SKM-1 treated with dmso at 0.1 percent for 144 hours (cell line): Measurements from ENCODE around the gene C14orf132.

ENCODE experiments used
- DNase-seq: peaks from one replicate; lab custom pipeline; 2025; ENCODE audit not compliant: unreplicated experiment; lab: John Stamatoyannopoulos, UW

Gene C14orf132

GRCh38 chr14:96114002-96114401, 74.8 kb downstream of the C14orf132 start:
- DNase-seq = no peak

- no peak for DNase-seq
Measured at GRCh38 chr14:96117101-96117897, 78.1 kb downstream of the C14orf132 start.

GRCh38 chr14:96117960-96118359, 78.8 kb downstream of the C14orf132 start:
- no peak for DNase-seq

- no peak for DNase-seq
Measured at GRCh38 chr14:96118391-96118790, 79.2 kb downstream of the C14orf132 start.

- DNase-seq = no peak
Measured at GRCh38 chr14:96119947-96120346, 80.8 kb downstream of the C14orf132 start.

- DNase-seq = no peak
Measured at GRCh38 chr14:96120392-96120791, 81.2 kb downstream of the C14orf132 start.

- DNase-seq = no peak
Measured at GRCh38 chr14:96120941-96121340, 81.8 kb downstream of the C14orf132 start.

- DNase-seq = no peak
Measured at GRCh38 chr14:96121660-96122395, 82.7 kb downstream of the C14orf132 start.

- DNase-seq = no peak
Measured at GRCh38 chr14:96122496-96122895, 83.3 kb downstream of the C14orf132 start.

GRCh38 chr14:96125536-96125935, 86.4 kb downstream of the C14orf132 start:
- no peak for DNase-seq

GRCh38 chr14:96126339-96126782, 87.2 kb downstream of the C14orf132 start:
- DNase-seq = peak; percentile 42

- no peak for DNase-seq
Measured at GRCh38 chr14:96126783-96127271, 87.7 kb downstream of the C14orf132 start.

GRCh38 chr14:96129128-96129736, 90.1 kb downstream of the C14orf132 start:
- no peak for DNase-seq

- no peak for DNase-seq
Measured at GRCh38 chr14:96130391-96130790, 91.2 kb downstream of the C14orf132 start.

- DNase-seq = peak; percentile 19
Measured at GRCh38 chr14:96130854-96131253, 91.7 kb downstream of the C14orf132 start.

GRCh38 chr14:96131836-96132235, 92.7 kb downstream of the C14orf132 start:
- DNase-seq = no peak

GRCh38 chr14:96134508-96134907, 95.3 kb downstream of the C14orf132 start:
- no peak for DNase-seq

- DNase-seq = no peak
Measured at GRCh38 chr14:96135285-96135684, 96.1 kb downstream of the C14orf132 start.

- DNase-seq = no peak
Measured at GRCh38 chr14:96136371-96137005, 97.3 kb downstream of the C14orf132 start.

- no peak for DNase-seq
Measured at GRCh38 chr14:96138241-96138640, 99.1 kb downstream of the C14orf132 start.

GRCh38 chr14:96139169-96139568, 100.0 kb downstream of the C14orf132 start:
- no peak for DNase-seq
